Tibial nerve (tissue), 4 donors: ENCODE results near the gene DDIT4. TPM values are rescaled to one million over a fixed set of nuclear protein-coding genes. Genes with fewer than 3 reads are reported as not detected.
"Not testable (repeated sequence)": the region's sequence is repeated elsewhere in the genome, so short reads cannot be mapped to it uniquely, and the experiment has no call there.

Experiments
- DNase-seq, 2 donors: peaks; one replicate each; pipeline ENCODE4 v3.0.0-alpha.2; 2019; ENCODE audit warnings: low spot score in 2 of 2
- H3K27ac ChIP-seq, 4 donors: fragments of 200-600 bp; sonication (generic) in 3 of 4; one replicate each; pipeline ENCODE4 v1.5.1; 2017 to 2019; ENCODE audit warnings: mild to moderate bottlenecking in 1 of 4
- H3K27me3 ChIP-seq, 2 donors: fragments of 200-600 bp; sonication (generic) in 1 of 2; one replicate each; pipeline versions ENCODE4 v1.5.1 to v1.6.0; 2017 to 2019
- H3K36me3 ChIP-seq, 3 donors: fragments of 200-600 bp; sonication (generic); one replicate each; pipeline ENCODE4 v1.5.1; 2018 to 2019
- H3K4me1 ChIP-seq, 4 donors: fragments of 200-600 bp; sonication (generic) in 3 of 4; one replicate each; pipeline ENCODE4 v1.5.1; 2017 to 2019
- H3K4me3 ChIP-seq, 4 donors: fragments of 200-600 bp; sonication (generic) in 3 of 4; one replicate each; pipeline ENCODE4 v1.5.1; 2017 to 2019; ENCODE audit warnings: mild to moderate bottlenecking in 1 of 4, moderate library complexity in 1 of 4
- H3K9me3 ChIP-seq, 4 donors: fragments of 200-600 bp; sonication (generic) in 3 of 4; one replicate each; pipeline ENCODE4 v1.5.1; 2017 to 2019
- EP300 ChIP-seq, 2 donors: sonication (generic); formaldehyde crosslinking; IDR thresholded peaks; one replicate each; pipeline ENCODE4 v1.6.1; 2017; ENCODE audit warnings: antibody characterized with exemption in 2 of 2, mild to moderate bottlenecking in 1 of 2
- POLR2A ChIP-seq, 2 donors: fragments of 450-650 bp; IDR thresholded peaks; one replicate each; pipeline ENCODE4 v1.6.1; 2017; ENCODE audit warnings: antibody characterized with exemption in 2 of 2, mild to moderate bottlenecking in 2 of 2, moderate library complexity in 2 of 2
- WGBS, 2 donors: methylation state at CpG; one replicate each; pipeline ENCODE4 v1.1.5; 2018; 5-methylcytosine and 5-hydroxymethylcytosine counted together
- total RNA-seq, 4 donors: library from RNA; depleted of rRNA; stranded (reverse); fragments of >200 nt; gene quantifications; one replicate each; pipeline ENCODE4 v1.1.0, GENCODE V29; 2016
- TF ChIP-seq, protein P1 (sequence below), 5 experiments: fragments of 200-600 bp in 3 of 5; fragments of 450-650 bp in 2 of 5; sonication (generic) in 3 of 5; IDR thresholded peaks; one replicate each; pipeline ENCODE4 v1.5.1; 2016 to 2019; ENCODE audit warnings: antibody characterized with exemption in 5 of 5, mild to moderate bottlenecking in 3 of 5, moderate library complexity in 2 of 5

DDIT4 gene
- total RNA-seq, 4 donors from 2014 or later: 1,317 to 2,202 (median 1,604) TPM

DNA sequence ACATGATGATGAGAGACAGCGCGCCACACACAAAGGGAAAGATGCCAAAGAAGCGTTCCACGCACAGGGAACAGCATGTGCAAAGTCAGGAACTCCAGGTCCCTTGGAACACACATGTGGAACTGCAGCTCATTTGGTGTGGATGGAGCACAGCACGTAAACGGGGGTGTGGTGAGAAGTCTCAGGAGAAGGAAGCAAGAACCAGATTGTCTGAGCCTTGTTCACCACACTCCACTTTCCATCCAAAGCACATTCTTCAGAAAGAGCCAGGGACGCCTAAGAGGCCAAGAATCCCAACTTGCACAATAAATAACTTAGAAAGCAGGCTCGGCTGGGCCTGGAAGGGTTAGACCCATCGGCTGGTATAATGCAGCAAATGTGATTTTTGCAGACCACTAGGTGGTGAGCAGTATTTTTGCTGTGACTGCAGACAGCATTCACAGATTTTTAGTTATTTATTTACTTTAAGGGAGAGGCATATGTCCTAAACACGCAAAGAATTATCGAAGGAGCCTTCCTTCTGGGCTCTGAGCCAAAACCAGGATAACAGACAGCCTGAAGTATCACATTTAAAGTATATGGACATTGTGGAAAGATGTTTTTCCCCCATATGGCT lies 29.8 kb upstream of the DDIT4 start:
- DNase-seq: peak; percentile 80 to 86
- H3K4me3 ChIP-seq: no peak overlapping the region
- 35 to 38% methylated on average over 11 of the region's 11 CpGs for WGBS, 2 donors
- peaks cover 14 to 88% (median 76%) of the 10 kb centered on the region in 4 donors for H3K4me1 ChIP-seq
- H3K27me3 ChIP-seq: no peaks in the 10 kb centered on the region
- TF ChIP-seq, protein P1, sequence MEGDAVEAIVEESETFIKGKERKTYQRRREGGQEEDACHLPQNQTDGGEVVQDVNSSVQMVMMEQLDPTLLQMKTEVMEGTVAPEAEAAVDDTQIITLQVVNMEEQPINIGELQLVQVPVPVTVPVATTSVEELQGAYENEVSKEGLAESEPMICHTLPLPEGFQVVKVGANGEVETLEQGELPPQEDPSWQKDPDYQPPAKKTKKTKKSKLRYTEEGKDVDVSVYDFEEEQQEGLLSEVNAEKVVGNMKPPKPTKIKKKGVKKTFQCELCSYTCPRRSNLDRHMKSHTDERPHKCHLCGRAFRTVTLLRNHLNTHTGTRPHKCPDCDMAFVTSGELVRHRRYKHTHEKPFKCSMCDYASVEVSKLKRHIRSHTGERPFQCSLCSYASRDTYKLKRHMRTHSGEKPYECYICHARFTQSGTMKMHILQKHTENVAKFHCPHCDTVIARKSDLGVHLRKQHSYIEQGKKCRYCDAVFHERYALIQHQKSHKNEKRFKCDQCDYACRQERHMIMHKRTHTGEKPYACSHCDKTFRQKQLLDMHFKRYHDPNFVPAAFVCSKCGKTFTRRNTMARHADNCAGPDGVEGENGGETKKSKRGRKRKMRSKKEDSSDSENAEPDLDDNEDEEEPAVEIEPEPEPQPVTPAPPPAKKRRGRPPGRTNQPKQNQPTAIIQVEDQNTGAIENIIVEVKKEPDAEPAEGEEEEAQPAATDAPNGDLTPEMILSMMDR (IDR thresholded peaks at IDR 0.05): peak in 4 of 5 experiments; percentile 13 to 57 (median 28)
- TF ChIP-seq EP300 (IDR thresholded peaks at IDR 0.05): peak; percentile 90 to 99
- no peak for TF ChIP-seq POLR2A (IDR thresholded peaks at IDR 0.05)
- no peaks in the 10 kb centered on the region for H3K36me3 ChIP-seq
- no peaks in the 10 kb centered on the region for H3K9me3 ChIP-seq
- H3K27ac ChIP-seq: peak overlapping the region; percentile 93 to 99 (median 98)

DNA sequence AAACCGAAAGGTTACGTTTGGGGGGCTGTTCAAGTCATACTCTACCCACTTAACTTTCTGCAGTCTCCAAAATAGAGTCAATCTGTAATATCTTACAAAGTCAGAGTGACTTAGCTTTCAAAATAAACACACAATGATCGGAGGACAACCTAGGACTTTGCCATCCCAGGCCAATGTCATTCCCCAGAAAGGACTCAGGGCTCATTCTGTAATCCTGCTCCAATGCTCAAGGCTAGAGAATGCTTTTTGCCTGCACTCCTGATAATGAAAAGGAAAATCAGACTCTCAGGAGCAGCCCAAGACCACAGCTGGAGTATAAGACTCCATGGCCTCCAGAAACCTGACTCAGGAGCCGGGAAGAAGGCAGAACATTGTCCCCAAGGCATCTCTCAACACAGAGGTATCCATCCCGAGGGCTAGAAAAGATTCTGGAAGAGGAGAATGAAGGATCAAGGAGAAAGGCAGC lies 29.1 kb upstream of the DDIT4 start:
- peak overlapping the region; percentile 93 to 99 (median 98) for H3K27ac ChIP-seq
- WGBS, 2 donors: 28% methylated on average over 5 of the region's 5 CpGs
- no peak for TF ChIP-seq EP300 (IDR thresholded peaks at IDR 0.05)
- TF ChIP-seq POLR2A (IDR thresholded peaks at IDR 0.05): no peak
- TF ChIP-seq, protein P1 (IDR thresholded peaks at IDR 0.05): no peak
- H3K4me3 ChIP-seq: no peak overlapping the region
- no peaks in the 10 kb centered on the region for H3K27me3 ChIP-seq
- no peaks in the 10 kb centered on the region for H3K9me3 ChIP-seq
- no peak for DNase-seq
- H3K36me3 ChIP-seq: no peaks in the 10 kb centered on the region
- H3K4me1 ChIP-seq: peaks cover 14 to 88% (median 83%) of the 10 kb centered on the region in 4 donors

DNA sequence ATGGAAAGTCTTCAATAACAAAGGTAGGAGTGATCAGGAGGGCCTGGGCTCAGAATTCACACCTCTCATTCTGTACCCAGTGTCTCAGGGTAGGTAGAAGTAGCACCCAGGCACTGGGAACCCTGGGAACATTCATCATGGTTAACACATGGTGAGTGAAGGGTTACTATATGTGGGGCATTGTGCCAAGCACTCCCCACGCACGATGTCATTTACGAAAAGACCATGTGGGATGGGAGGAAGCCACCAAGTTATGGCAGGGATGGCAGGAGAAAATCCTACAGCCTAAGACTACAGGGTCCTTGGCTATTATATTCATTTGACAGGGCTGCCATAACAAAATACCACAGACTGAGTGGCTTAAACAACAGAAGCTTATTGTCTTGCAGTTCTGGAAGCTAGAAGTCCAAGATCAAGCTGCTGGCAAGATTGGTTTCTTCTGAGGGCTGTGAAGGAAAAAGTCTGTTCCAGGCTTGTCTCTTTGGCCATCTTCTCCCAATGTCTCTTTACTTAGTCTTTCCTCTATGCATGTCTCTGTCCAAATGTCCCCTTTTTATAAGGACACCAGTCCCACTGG lies 27.7 kb upstream of the DDIT4 start:
- 0 to 2% methylated on average over 3 of the region's 3 CpGs for WGBS, 2 donors
- Histone ChIP-seq H3K4me1 (peaks cover 14 to 100% (median 95%) of the 10 kb centered on the region in 4 donors), H3K27ac (peak overlapping the region; percentile 93 to 99 (median 98)), H3K4me3 (no peak overlapping the region), H3K36me3 (no peaks in the 10 kb centered on the region), H3K9me3 (no peaks in the 10 kb centered on the region), H3K27me3 (no peaks in the 10 kb centered on the region)
- TF ChIP-seq POLR2A (IDR thresholded peaks at IDR 0.05): peak in 1 of 2 donors; percentile 20
- TF ChIP-seq EP300 (IDR thresholded peaks at IDR 0.05): peak in 1 of 2 donors; percentile 67
- TF ChIP-seq, protein P1 (IDR thresholded peaks at IDR 0.05): no peak
- DNase-seq: no peak

DNA sequence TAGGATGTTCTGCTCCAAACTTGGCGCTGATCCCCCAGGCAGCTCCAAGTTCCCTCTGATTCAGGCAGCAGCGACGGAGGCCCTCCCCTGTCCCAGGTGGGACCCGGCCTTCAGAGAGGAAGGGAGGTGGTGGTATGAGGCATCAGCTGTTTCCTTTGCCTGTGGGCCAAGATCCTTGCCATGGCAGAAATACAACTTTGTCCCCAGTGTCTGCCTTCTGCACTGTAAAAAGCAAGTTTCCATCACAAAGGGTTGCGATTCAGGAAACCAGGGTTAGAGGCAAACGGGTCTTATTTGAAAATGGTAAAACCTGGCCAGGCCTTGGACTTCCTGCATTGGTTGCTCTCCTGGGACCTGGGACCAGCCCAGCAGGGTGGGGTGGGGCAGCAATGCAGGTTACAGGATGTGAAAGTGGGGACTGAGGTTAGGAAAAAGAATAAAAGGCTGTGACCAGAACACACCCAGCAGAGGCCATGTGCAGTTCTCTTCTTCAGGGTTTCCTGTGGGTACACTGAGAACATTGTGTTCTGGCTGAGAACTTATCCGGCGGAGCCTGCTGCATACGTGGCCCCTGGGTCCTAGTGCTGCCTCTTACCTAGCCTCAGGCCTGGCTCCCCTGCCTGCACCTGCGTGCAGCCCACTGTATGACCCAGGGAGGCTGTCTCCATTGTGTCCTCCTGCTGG lies 25.1 kb upstream of the DDIT4 start:
- no peaks in the 10 kb centered on the region for H3K36me3 ChIP-seq
- H3K27me3 ChIP-seq: no peaks in the 10 kb centered on the region
- H3K4me3 ChIP-seq: peak overlapping the region; percentile 12 to 40 (median 30)
- peak; percentile 88 for DNase-seq
- no peaks in the 10 kb centered on the region for H3K9me3 ChIP-seq
- TF ChIP-seq POLR2A (IDR thresholded peaks at IDR 0.05): peak; percentile 37 to 61
- TF ChIP-seq, protein P1 (IDR thresholded peaks at IDR 0.05): peak in 2 of 5 experiments; percentile 15 to 32
- peak; percentile 99 to 100 for TF ChIP-seq EP300 (IDR thresholded peaks at IDR 0.05)
- H3K4me1 ChIP-seq: peaks cover 20 to 100% (median 92%) of the 10 kb centered on the region in 4 donors
- 4 to 6% methylated on average over 10 of the region's 10 CpGs for WGBS, 2 donors
- peak overlapping the region; percentile 93 to 99 (median 98) for H3K27ac ChIP-seq

DNA sequence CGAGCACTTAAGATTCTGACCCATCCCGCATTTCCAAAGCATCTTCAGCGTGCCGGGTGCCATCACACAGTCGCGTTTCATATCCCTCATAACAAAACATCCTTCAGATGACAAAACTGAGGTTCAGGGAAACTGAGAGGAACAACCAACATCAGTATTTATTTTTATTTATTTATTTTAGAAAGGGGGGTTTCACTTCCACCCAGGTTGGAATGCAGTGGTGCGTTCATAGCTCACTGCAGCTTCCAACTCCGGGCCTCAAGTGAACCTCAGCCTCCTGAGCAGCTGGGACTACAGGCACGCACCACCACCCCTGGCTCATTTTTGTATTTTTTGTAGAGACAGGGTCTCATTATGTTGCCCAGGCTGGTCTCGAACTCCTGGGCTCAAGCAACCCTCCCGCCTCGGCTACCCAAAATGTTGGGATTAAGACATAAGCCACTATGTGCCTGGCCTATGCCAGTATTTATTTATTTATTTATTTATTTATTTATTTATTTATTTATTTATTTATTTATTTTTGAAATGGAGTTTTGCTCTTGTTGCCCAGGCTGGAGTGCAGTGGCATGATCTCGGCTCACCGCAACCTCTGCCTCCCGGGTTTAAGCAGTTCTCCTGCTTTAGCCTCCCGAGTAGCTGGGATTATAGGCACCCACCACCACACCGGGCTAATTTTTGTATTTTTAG lies 24.4 kb upstream of the DDIT4 start:
- Histone ChIP-seq H3K4me3 (peak overlapping the region in 2 of 4 donors; percentile 34 to 40), H3K4me1 (peaks cover 20 to 100% (median 92%) of the 10 kb centered on the region in 4 donors), H3K27ac (peak overlapping the region; percentile 93 to 99 (median 98))
- H3K36me3 ChIP-seq, H3K9me3 ChIP-seq, H3K27me3 ChIP-seq, DNase-seq: not testable (repeated sequence)
- 76 to 82% methylated on average over 17 of the region's 17 CpGs for WGBS, 2 donors
